HCT116 (cell line): ENCODE data around the gene TAF12. TPM values are rescaled to one million over a fixed set of nuclear protein-coding genes. Genes with fewer than 3 reads are reported as not detected.
A peak's percentile ranks its signal among the peaks of the same experiment; 100 is the strongest.

Experiments
- ATAC-seq: fragments of 200-7000 bp; cut with Tn5 transposase; 2 replicates; pipeline ENCODE4 v1.9.1; 2020; ENCODE audit warnings: mild to moderate bottlenecking, moderate library complexity
- BruUV-seq: library from RNA; stranded (reverse); fragments of 400-500 nt; replicated peaks from 2 replicates; lab custom pipeline; 2021; lab: Mats Ljungman, UMichigan
- CTCF ChIA-PET: fragments of 300-600 bp; sonication (Branson Sonifier 250); formaldehyde crosslinking; loops from one replicate; lab custom pipeline; 2021; ENCODE audit warnings: antibody characterized with exemption; lab: Charles Lee
- POLR2A ChIA-PET: fragments of 300-600, 350-600 bp; sonication (Branson Sonifier 250); formaldehyde crosslinking; loops from one replicate; lab custom pipeline; 2021; ENCODE audit warnings: antibody characterized with exemption; lab: Charles Lee
- RAD21 ChIA-PET, 2 experiments: fragments of 300-600 bp; sonication (Branson Sonifier 250); formaldehyde crosslinking; loops; one replicate each; lab custom pipeline; 2023; ENCODE audit warnings: low total read pairs in 2 of 2; ENCODE audit not compliant: uncharacterized antibody in 2 of 2, unreplicated experiment in 2 of 2, low non-redundant PET in 1 of 2; lab: Charles Lee
- DNase-seq: peaks from one replicate; pipeline ENCODE4 v3.0.0-alpha.2; 2010; ENCODE audit warnings: low read depth, low spot score
- H2AFZ ChIP-seq: fragments of 200-600 bp; shearing (Covaris generic), sonication (generic); 2 replicates; pipeline ENCODE4 v1.6.1; 2017; ENCODE audit warnings: low read depth, mixed run types, mixed read lengths, antibody characterized with exemption, low read length; ENCODE audit not compliant: poor library complexity, severe bottlenecking
- H3K27ac ChIP-seq: 2 replicates; pipeline ENCODE4 v1.5.1; 2012; ENCODE audit warnings: low read depth, low read length
- H3K27me3 ChIP-seq: fragments of 200-600 bp; sonication (generic); 2 replicates; pipeline ENCODE4 v1.6.1; 2016; ENCODE audit warnings: mixed run types, low read length, mixed read lengths; ENCODE audit not compliant: insufficient read depth
- H3K36me3 ChIP-seq, 2 experiments: fragments of 200-500 bp in 1 of 2; fragments of 200-600 bp in 1 of 2; sonication (Bioruptor generic) in 1 of 2; sonication (generic) in 1 of 2; 2 replicates each; pipeline versions ENCODE4 v1.5.1 to v1.6.1; 2014 to 2016; ENCODE audit warnings: low read length in 2 of 2, inconsistent platforms in 1 of 2, mixed read lengths in 1 of 2, mixed run types in 1 of 2; ENCODE audit not compliant: insufficient read depth in 2 of 2, control insufficient read depth in 1 of 2
- H3K4me1 ChIP-seq, 2 experiments: fragments of 200-600 bp in 1 of 2; sonication (generic) in 1 of 2; 2 replicates each; pipeline versions ENCODE4 v1.5.1 to v1.6.1; 2012 to 2017; ENCODE audit warnings: low read length in 2 of 2, inconsistent platforms in 1 of 2, mild to moderate bottlenecking in 1 of 2, mixed read lengths in 1 of 2, mixed run types in 1 of 2, moderate library complexity in 1 of 2; ENCODE audit not compliant: insufficient read depth in 2 of 2, control insufficient read depth in 1 of 2
- H3K4me2 ChIP-seq: fragments of 200-600 bp; sonication (generic); 2 replicates; pipeline ENCODE4 v1.6.1; 2017; ENCODE audit warnings: mixed run types, low read length, mixed read lengths
- H3K4me3 ChIP-seq, 2 experiments: fragments of 200-600 bp in 1 of 2; sonication (generic) in 1 of 2; replicated peaks in 1 of 2; 2 replicates each; pipeline ENCODE4 v1.5.1; 2011 to 2016; ENCODE audit warnings: low read length in 2 of 2, control low read depth in 1 of 2, low read depth in 1 of 2, mild to moderate bottlenecking in 1 of 2, mixed read lengths in 1 of 2, mixed run types in 1 of 2
- H3K79me2 ChIP-seq: fragments of 200-600 bp; sonication (generic); 2 replicates; pipeline ENCODE4 v1.6.1; 2017; ENCODE audit warnings: mild to moderate bottlenecking, mixed run types, low read length, moderate library complexity, mixed read lengths; ENCODE audit not compliant: insufficient read depth
- H3K9ac ChIP-seq: fragments of 200-600 bp; sonication (generic); 2 replicates; pipeline ENCODE4 v1.6.1; 2016; ENCODE audit warnings: low read length, mixed read lengths
- H3K9me2 ChIP-seq: fragments of 200-600 bp; sonication (generic), shearing (Covaris generic); 2 replicates; pipeline ENCODE4 v1.6.1; 2017; ENCODE audit warnings: mixed run types, mild to moderate bottlenecking, moderate library complexity; ENCODE audit not compliant: insufficient read depth
- H3K9me3 ChIP-seq, 2 experiments: fragments of 200-500 bp in 1 of 2; fragments of 200-600 bp in 1 of 2; sonication (Bioruptor generic) in 1 of 2; sonication (generic) in 1 of 2; 2 replicates each; pipeline ENCODE4 v1.6.1; 2014 to 2017; ENCODE audit warnings: low read length in 2 of 2, mixed read lengths in 2 of 2, inconsistent platforms in 1 of 2, low read depth in 1 of 2, mild to moderate bottlenecking in 1 of 2, mixed run types in 1 of 2, moderate library complexity in 1 of 2; ENCODE audit not compliant: control insufficient read depth in 1 of 2, insufficient read depth in 1 of 2
- H4K20me1 ChIP-seq: fragments of 200-600 bp; sonication (generic), shearing (Covaris generic); 2 replicates; pipeline ENCODE4 v1.6.1; 2017; ENCODE audit warnings: mixed run types, mild to moderate bottlenecking, moderate library complexity; ENCODE audit not compliant: insufficient read depth
- ATF3 ChIP-seq: IDR thresholded peaks from 2 replicates; pipeline ENCODE4 v1.6.1; 2012
- JUND ChIP-seq: IDR thresholded peaks from 2 replicates; pipeline ENCODE4 v1.6.1; 2012
- SP1 ChIP-seq: IDR thresholded peaks from 2 replicates; pipeline ENCODE4 v1.6.1; 2012; ENCODE audit warnings: low read depth
- intact Hi-C: fragments of 100-400 bp; cut with micrococcal nuclease; formaldehyde crosslinking; loops from 2 replicates; pipeline ENCODE4 v1.10.0; 2022
- total RNA-seq: library from RNA; stranded (reverse); gene quantifications from one replicate; pipeline ENCODE4 v1.2.1, GENCODE V29; 2021; ENCODE audit not compliant: unreplicated experiment

Gene TAF12
- total RNA-seq, 1 experiment from 2014 or later = 39.0 TPM

GRCh38 chr1:28579401-28579800, 63.5 kb downstream of the TAF12 start:
- no TSS peak for BruUV-seq
- intact Hi-C loops = no loop called here

GRCh38 chr1:28578696-28579218, 64.1 kb downstream of the TAF12 start:
- H3K79me2 ChIP-seq = peaks cover 32% of the 10 kb centered on the region

More at GRCh38 chr1:28579401-28579800, 63.5 kb downstream of the TAF12 start:
- H3K9me2 ChIP-seq = no peaks in the 10 kb centered on the region
- H3K9me3 ChIP-seq = no peaks in the 10 kb centered on the region
- peak overlapping the region in 1 of 2 experiments; percentile 97; a peak in 1 of 4 replicates for H3K4me3 ChIP-seq
- peaks cover 29% of the 10 kb centered on the region; the same call in 1 of the 2 replicates for H4K20me1 ChIP-seq
- H3K79me2 ChIP-seq = peaks cover 32% of the 10 kb centered on the region
- H2AFZ ChIP-seq = no peak overlapping the region
- ATAC-seq (no peak), DNase-seq (no peak)
- H3K4me2 ChIP-seq = peak overlapping the region; percentile 85
- POLR2A ChIA-PET = interaction anchor here (0.7 to 2.1 kb wide), 13 partner anchors 10 to 1436 kb away, joined by 3 to 6 read pairs (median 3); partner anchors contain the start of genes TAF12, TRNAU1AP and YTHDF2
- TF ChIP-seq JUND = peak; percentile 30; the same call in 1 of the 2 replicates
- TF ChIP-seq ATF3 = no peak
- H3K27me3 ChIP-seq = no peaks in the 10 kb centered on the region
- peak overlapping the region; percentile 96; the same call in 1 of the 2 replicates for H3K9ac ChIP-seq
- peak overlapping the region; percentile 93 for H3K27ac ChIP-seq
- CTCF ChIA-PET = interaction anchor here (1.5 kb wide), 1 partner anchor 26 kb away, joined by 6 read pairs; the partner anchor contains the start of gene TRNAU1AP
- RAD21 ChIA-PET = no interaction called here
- peaks cover 9 to 29% of the 10 kb centered on the region in 2 experiments; a peak in 3 of 4 replicates for H3K4me1 ChIP-seq
- H3K36me3 ChIP-seq = peaks cover 21 to 40% of the 10 kb centered on the region in 2 experiments; a peak in 3 of 4 replicates

More at GRCh38 chr1:28578696-28579218, 64.1 kb downstream of the TAF12 start:
- H3K36me3 ChIP-seq = peaks cover 21 to 40% of the 10 kb centered on the region in 2 experiments; a peak in 3 of 4 replicates
- peaks cover 29% of the 10 kb centered on the region; the same call in 1 of the 2 replicates for H4K20me1 ChIP-seq
- H3K9ac ChIP-seq = peak overlapping the region; percentile 96; the same call in 1 of the 2 replicates
- H3K27ac ChIP-seq = peak overlapping the region; percentile 93
- ChIA-PET CTCF (interaction anchor here (1.5 kb wide), 1 partner anchor 26 kb away, joined by 6 read pairs; the partner anchor contains the start of gene TRNAU1AP), RAD21 (no interaction called here), POLR2A (interaction anchor here (0.6 to 2.1 kb wide), 9 partner anchors 10 to 356 kb away, joined by 3 to 6 read pairs (median 3); partner anchors contain the start of genes TAF12 and TRNAU1AP)
- intact Hi-C loops = no loop called here
- H3K27me3 ChIP-seq = no peaks in the 10 kb centered on the region
- no peak overlapping the region for H3K4me3 ChIP-seq
- DNase-seq = no peak
- peaks cover 9 to 29% of the 10 kb centered on the region in 2 experiments; a peak in 3 of 4 replicates for H3K4me1 ChIP-seq
- H3K9me3 ChIP-seq = no peaks in the 10 kb centered on the region
- no TSS peak for BruUV-seq
- no peak for ATAC-seq
- H3K9me2 ChIP-seq = no peaks in the 10 kb centered on the region
- H2AFZ ChIP-seq = no peak overlapping the region
- no peak overlapping the region for H3K4me2 ChIP-seq
- TF ChIP-seq SP1 = no peak
